Adrenal gland (tissue), 12 donors: ENCODE results near the gene SPOCK1. TPM values are rescaled to one million over a fixed set of nuclear protein-coding genes. Genes with fewer than 3 reads are reported as not detected.

ENCODE experiments used
- DNase-seq, 7 donors: peaks; one replicate each; pipeline ENCODE4 v3.0.0-alpha.2; 2019 to 2020
- H3K27ac ChIP-seq, 5 donors: fragments of 200-600 bp; sonication (generic) in 4 of 5; 1 replicate in 3 of 5; 2 replicates in 2 of 5; pipeline versions ENCODE4 v1.5.1 to v1.8.0; 2016 to 2020; ENCODE audit warnings: mild to moderate bottlenecking in 1 of 5
- H3K27me3 ChIP-seq: fragments of 200-600 bp; 2 replicates; pipeline ENCODE4 v1.8.0; 2021
- H3K36me3 ChIP-seq, 2 donors: fragments of 200-600 bp; replicated peaks in 1 of 2; 1 replicate in 1 of 2; 2 replicates in 1 of 2; pipeline versions ENCODE4 v1.5.1 to v1.8.0; 2018 to 2022
- H3K4me1 ChIP-seq, 2 donors: fragments of 200-600 bp; replicated peaks in 1 of 2; 1 replicate in 1 of 2; 2 replicates in 1 of 2; pipeline versions ENCODE4 v1.5.1 to v1.8.0; 2018 to 2021
- H3K4me3 ChIP-seq, 4 donors: fragments of 200-600 bp; sonication (generic) in 3 of 4; one replicate each; pipeline ENCODE4 v1.5.1; 2016 to 2018
- H3K9me3 ChIP-seq, 3 donors: fragments of 200-600 bp; sonication (generic) in 1 of 3; replicated peaks in 1 of 3; 1 replicate in 2 of 3; 2 replicates in 1 of 3; pipeline versions ENCODE4 v1.5.1 to v1.8.0; 2016 to 2021
- CTCF ChIP-seq, 6 experiments: fragments of 450-650 bp in 4 of 6; fragments of 200-600 bp in 2 of 6; sonication (generic) in 1 of 6; IDR thresholded peaks; 1 replicate in 5 of 6; 2 replicates in 1 of 6; pipeline versions ENCODE4 v1.5.1 to v1.8.0; 2016 to 2021; ENCODE audit warnings: antibody characterized with exemption in 6 of 6, mild to moderate bottlenecking in 2 of 6, moderate library complexity in 1 of 6
- POLR2A ChIP-seq, 2 donors: fragments of 450-650 bp; IDR thresholded peaks; one replicate each; pipeline ENCODE4 v1.6.1; 2017; ENCODE audit warnings: antibody characterized with exemption in 2 of 2, mild to moderate bottlenecking in 2 of 2, moderate library complexity in 1 of 2
- WGBS, 4 donors: extraction: QIAGEN DNeasy Blood & Tissue Kit in 2 of 4; methylation state at CpG; one replicate each; pipeline versions ENCODE4 v1.1.5 to v1.1.7; 2013 to 2017; 5-methylcytosine and 5-hydroxymethylcytosine counted together
- intact Hi-C, 2 donors: fragments of 100-400 bp; cut with DNase I; formaldehyde crosslinking; loops; one replicate each; pipeline versions ENCODE4 v1.14.1 to v1.15.0; 2022 to 2023
- polyA plus RNA-seq, 3 donors: library from polyadenylated mRNA; stranded (reverse); fragments of 200-250 nt in 2 of 3; fragments of 350-450 nt in 1 of 3; fragmentation: Illumina TruSeq in 1 of 3; extraction: RNeasy Lipid Tissue Mini Kit (QIAGEN cat#74804) in 1 of 3; gene quantifications; one replicate each; pipeline ENCODE4 v1.2.3, GENCODE V29; 2013 to 2014
- total RNA-seq, 9 donors: library from RNA; depleted of rRNA in 4 of 9; stranded (reverse); fragments of >200 nt in 4 of 9; fragments of 120-200 nt in 1 of 9; fragmentation: NEBNext Ultra II Directional in 1 of 9; extraction: Animal tissue kit (Norgen Biotek cat#: 25700) in 1 of 9; gene quantifications; one replicate each; pipeline versions ENCODE4 v1.1.0 to v1.2.4, GENCODE V29; 2013 to 2023
- donor health status: healthy with polysubstance abuse.
- donor health status: Bipolar disorder and iron deficiency.
- donor health status: DM: yes; HTN: yes; CAD: no.
- donor health status: DM: no; HTN: no; CAD: no.
- donor health status: DM: no; HTN: no; CAD: no.
- donor health status: DM: yes; HTN: yes; CAD: no.

SPOCK1 gene
- total and polyA plus RNA-seq, 12 donors = 5.4 to 102 (median 55.6) TPM

DNA sequence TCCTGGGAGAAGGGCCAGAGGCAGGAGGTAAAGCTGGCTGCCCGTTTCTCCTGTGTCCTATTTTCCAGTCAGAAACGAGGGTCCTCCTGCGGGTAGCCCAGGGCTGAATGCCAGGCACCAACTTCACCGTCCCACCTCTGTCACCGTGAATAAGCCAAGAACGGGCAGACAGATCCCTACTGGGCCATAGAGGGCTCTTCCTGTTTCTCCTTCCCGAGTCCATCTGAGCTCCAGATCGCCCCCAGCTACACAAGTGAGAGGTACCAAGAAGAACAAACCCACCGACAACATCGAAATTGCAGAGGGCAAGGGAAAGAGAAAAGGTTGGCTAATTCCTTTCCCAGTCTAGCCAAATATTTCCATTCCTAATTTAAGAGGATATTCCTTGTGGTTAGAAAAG lies 93.7 kb downstream of the SPOCK1 start:
- Histone ChIP-seq H3K4me3 (no peak overlapping the region), H3K36me3 (no peaks in the 10 kb centered on the region), H3K27me3 (no peaks in the 10 kb centered on the region), H3K4me1 (no peaks in the 10 kb centered on the region), H3K27ac (no peak overlapping the region), H3K9me3 (no peaks in the 10 kb centered on the region)
- DNase-seq = no peak
- TF ChIP-seq CTCF (IDR thresholded peaks at IDR 0.05) (no peak), POLR2A (IDR thresholded peaks at IDR 0.05) (no peak)
- intact Hi-C loops = no loop called here
- 76 to 84% (median 82%) methylated on average over 10 of the region's 10 CpGs for WGBS, 4 donors

- WGBS, 4 donors = 86 to 91% (median 88%) methylated on average over 8 of the region's 8 CpGs
- Histone ChIP-seq H3K4me1 (no peaks in the 10 kb centered on the region), H3K27ac (no peak overlapping the region), H3K9me3 (no peaks in the 10 kb centered on the region), H3K4me3 (no peak overlapping the region), H3K27me3 (no peaks in the 10 kb centered on the region), H3K36me3 (no peaks in the 10 kb centered on the region)
- no peak for DNase-seq
- intact Hi-C loops = no loop called here
- TF ChIP-seq CTCF (IDR thresholded peaks at IDR 0.05) = no peak
These were observed 95.3 kb downstream of the SPOCK1 start for GRCh38 chr5:137403869-137404268.

GRCh38 chr5:137402436-137403187 lies 96.5 kb downstream of the SPOCK1 start:
- Histone ChIP-seq H3K9me3 (no peaks in the 10 kb centered on the region), H3K27me3 (no peaks in the 10 kb centered on the region), H3K4me3 (no peak overlapping the region), H3K36me3 (no peaks in the 10 kb centered on the region), H3K4me1 (no peaks in the 10 kb centered on the region), H3K27ac (no peak overlapping the region)
- DNase-seq = no peak
- intact Hi-C loops = no loop called here
- TF ChIP-seq POLR2A (IDR thresholded peaks at IDR 0.05) (no peak), CTCF (IDR thresholded peaks at IDR 0.05) (no peak)
- WGBS, 4 donors = 67 to 87% (median 79%) methylated on average over 5 of the region's 5 CpGs

DNA sequence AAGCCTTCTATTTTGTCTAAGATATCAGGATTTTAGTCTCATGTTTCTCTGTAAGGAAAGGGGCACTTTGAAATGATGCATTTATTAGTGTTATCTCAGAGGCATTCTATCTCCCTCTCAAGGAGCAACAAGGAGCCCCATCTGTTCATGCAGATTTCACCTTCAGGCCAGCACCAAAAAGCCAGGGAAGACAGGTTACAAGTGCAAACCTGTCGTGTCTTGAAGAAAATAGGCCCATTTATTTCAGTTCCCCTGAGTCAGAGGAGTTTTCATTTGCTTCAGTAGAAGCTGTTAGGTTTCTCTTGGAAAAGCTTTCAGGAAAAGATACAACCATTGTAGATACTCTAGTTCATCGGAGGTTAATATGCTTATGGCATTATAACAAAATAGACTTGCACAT lies 97.2 kb downstream of the SPOCK1 start:
- WGBS, 4 donors = 68 to 86% (median 77%) methylated on average over 2 of the region's 2 CpGs
- Histone ChIP-seq H3K9me3 (no peaks in the 10 kb centered on the region), H3K36me3 (no peaks in the 10 kb centered on the region), H3K4me1 (no peaks in the 10 kb centered on the region), H3K27me3 (no peaks in the 10 kb centered on the region), H3K4me3 (no peak overlapping the region), H3K27ac (no peak overlapping the region)
- DNase-seq = no peak
- intact Hi-C loops = no loop called here
- TF ChIP-seq POLR2A (IDR thresholded peaks at IDR 0.05) (no peak), CTCF (IDR thresholded peaks at IDR 0.05) (no peak)
